OCI-M2 (cell line): ENCODE measurements around the gene JARID2.

ENCODE experiments used
- DNase-seq: peaks from one replicate; lab custom pipeline; 2025; ENCODE audit not compliant: unreplicated experiment; lab: John Stamatoyannopoulos, UW

The JARID2 gene

GRCh38 chr6:15246666-15247499, 1.0 kb downstream of the JARID2 start:
- no peak for DNase-seq

- no peak for DNase-seq
These were observed 1.9 kb downstream of the JARID2 start for GRCh38 chr6:15247500-15248450.

GRCh38 chr6:15248451-15249370, 2.8 kb downstream of the JARID2 start:
- DNase-seq = no peak

GRCh38 chr6:15249371-15250019, 3.6 kb downstream of the JARID2 start:
- DNase-seq = no peak

- no peak for DNase-seq
These were observed 4.6 kb downstream of the JARID2 start for GRCh38 chr6:15250187-15251168.

GRCh38 chr6:15252195-15252594, 6.3 kb downstream of the JARID2 start:
- no peak for DNase-seq

GRCh38 chr6:15253203-15254022, 7.5 kb downstream of the JARID2 start:
- no peak for DNase-seq

- DNase-seq = no peak
These were observed 8.5 kb downstream of the JARID2 start for GRCh38 chr6:15254070-15254975.

GRCh38 chr6:15255481-15255880, 9.6 kb downstream of the JARID2 start:
- no peak for DNase-seq

- no peak for DNase-seq
These were observed 10.1 kb downstream of the JARID2 start for GRCh38 chr6:15255909-15256395.

GRCh38 chr6:15256538-15257271, 10.8 kb downstream of the JARID2 start:
- no peak for DNase-seq

GRCh38 chr6:15257357-15258132, 11.7 kb downstream of the JARID2 start:
- DNase-seq = no peak

GRCh38 chr6:15259766-15260098, 13.9 kb downstream of the JARID2 start:
- no peak for DNase-seq

- no peak for DNase-seq
These were observed 14.4 kb downstream of the JARID2 start for GRCh38 chr6:15260099-15260821.

- DNase-seq = no peak
These were observed 18.0 kb downstream of the JARID2 start for GRCh38 chr6:15263780-15264374.
